ENCODE measurements around the gene TYK2. TPM values are rescaled to one million over a fixed set of nuclear protein-coding genes. Genes with fewer than 3 reads are reported as not detected.
A peak's percentile ranks its signal among the peaks of the same experiment; 100 is the strongest.

The TYK2 gene
- total and polyA plus RNA-seq, 9 of the 15 experiments (the other 6 are each of a cell fraction or from before 2014, with no cell fraction given): 15.0 to 182 (median 85.9) TPM

DNA sequence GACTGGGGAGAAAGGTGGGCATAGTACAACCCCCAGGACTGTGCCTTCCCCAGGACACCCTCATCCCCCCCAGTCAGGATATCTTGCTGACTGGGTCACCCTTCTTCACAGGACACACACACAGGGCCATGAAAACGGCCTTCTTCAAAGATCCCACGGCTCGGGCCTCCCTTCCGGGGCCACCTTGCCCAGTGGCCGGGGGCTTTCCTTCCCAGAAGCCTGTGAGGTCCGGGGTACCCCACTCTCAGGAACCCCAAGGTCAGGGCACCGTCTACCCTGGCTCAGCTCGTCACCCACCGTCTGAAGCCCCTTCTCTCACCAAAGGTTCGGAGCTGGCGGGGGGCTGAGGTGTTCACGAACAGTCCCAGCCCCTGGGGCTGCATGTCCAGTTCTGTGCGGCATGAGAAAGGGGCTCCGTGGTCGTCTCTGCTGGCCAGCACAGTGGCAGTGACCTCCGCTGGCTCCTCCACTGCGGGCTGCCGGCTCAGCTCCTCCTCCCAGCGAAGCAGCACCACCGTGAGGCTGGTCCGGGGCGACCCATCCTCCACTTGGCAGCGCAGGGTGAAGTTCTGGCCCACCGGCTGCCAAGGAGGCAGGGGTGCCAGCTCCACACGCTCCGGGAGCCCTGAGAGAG, 44.9 kb downstream of the TYK2 start (continued):
- TF ChIP-seq, protein P1, sequence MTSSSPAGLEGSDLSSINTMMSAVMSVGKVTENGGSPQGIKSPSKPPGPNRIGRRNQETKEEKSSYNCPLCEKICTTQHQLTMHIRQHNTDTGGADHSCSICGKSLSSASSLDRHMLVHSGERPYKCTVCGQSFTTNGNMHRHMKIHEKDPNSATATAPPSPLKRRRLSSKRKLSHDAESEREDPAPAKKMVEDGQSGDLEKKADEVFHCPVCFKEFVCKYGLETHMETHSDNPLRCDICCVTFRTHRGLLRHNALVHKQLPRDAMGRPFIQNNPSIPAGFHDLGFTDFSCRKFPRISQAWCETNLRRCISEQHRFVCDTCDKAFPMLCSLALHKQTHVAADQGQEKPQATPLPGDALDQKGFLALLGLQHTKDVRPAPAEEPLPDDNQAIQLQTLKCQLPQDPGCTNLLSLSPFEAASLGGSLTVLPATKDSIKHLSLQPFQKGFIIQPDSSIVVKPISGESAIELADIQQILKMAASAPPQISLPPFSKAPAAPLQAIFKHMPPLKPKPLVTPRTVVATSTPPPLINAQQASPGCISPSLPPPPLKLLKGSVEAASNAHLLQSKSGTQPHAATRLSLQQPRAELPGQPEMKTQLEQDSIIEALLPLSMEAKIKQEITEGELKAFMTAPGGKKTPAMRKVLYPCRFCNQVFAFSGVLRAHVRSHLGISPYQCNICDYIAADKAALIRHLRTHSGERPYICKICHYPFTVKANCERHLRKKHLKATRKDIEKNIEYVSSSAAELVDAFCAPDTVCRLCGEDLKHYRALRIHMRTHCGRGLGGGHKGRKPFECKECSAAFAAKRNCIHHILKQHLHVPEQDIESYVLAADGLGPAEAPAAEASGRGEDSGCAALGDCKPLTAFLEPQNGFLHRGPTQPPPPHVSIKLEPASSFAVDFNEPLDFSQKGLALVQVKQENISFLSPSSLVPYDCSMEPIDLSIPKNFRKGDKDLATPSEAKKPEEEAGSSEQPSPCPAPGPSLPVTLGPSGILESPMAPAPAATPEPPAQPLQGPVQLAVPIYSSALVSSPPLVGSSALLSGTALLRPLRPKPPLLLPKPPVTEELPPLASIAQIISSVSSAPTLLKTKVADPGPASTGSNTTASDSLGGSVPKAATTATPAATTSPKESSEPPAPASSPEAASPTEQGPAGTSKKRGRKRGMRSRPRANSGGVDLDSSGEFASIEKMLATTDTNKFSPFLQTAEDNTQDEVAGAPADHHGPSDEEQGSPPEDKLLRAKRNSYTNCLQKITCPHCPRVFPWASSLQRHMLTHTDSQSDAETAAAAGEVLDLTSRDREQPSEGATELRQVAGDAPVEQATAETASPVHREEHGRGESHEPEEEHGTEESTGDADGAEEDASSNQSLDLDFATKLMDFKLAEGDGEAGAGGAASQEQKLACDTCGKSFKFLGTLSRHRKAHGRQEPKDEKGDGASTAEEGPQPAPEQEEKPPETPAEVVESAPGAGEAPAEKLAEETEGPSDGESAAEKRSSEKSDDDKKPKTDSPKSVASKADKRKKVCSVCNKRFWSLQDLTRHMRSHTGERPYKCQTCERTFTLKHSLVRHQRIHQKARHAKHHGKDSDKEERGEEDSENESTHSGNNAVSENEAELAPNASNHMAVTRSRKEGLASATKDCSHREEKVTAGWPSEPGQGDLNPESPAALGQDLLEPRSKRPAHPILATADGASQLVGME (CRISPR knock-in tag; IDR thresholded peaks at IDR 0.05): no peak
- TF ChIP-seq HINFP (tag; conservative IDR thresholded peaks at IDR 0.05; ENCODE audit: low read depth): no peak
- TF ChIP-seq RB1 (IDR thresholded peaks at IDR 0.05; ENCODE audit: low read depth): no peak
- no peak for TF ChIP-seq RERE (CRISPR knock-in tag; IDR thresholded peaks at IDR 0.05; ENCODE audit: borderline replicate concordance)
- 0 out of 2 replicates have a peak, but pooled peaks have one; percentile 10 for TF ChIP-seq PRMT5 (CRISPR knock-in tag; IDR thresholded peaks at IDR 0.05)
- no peak for TF ChIP-seq ILF3 (IDR thresholded peaks at IDR 0.05; ENCODE audit: borderline replicate concordance)
- no peak for TF ChIP-seq GMEB1 (CRISPR knock-in tag; IDR thresholded peaks at IDR 0.05)
- TF ChIP-seq, protein P2, sequence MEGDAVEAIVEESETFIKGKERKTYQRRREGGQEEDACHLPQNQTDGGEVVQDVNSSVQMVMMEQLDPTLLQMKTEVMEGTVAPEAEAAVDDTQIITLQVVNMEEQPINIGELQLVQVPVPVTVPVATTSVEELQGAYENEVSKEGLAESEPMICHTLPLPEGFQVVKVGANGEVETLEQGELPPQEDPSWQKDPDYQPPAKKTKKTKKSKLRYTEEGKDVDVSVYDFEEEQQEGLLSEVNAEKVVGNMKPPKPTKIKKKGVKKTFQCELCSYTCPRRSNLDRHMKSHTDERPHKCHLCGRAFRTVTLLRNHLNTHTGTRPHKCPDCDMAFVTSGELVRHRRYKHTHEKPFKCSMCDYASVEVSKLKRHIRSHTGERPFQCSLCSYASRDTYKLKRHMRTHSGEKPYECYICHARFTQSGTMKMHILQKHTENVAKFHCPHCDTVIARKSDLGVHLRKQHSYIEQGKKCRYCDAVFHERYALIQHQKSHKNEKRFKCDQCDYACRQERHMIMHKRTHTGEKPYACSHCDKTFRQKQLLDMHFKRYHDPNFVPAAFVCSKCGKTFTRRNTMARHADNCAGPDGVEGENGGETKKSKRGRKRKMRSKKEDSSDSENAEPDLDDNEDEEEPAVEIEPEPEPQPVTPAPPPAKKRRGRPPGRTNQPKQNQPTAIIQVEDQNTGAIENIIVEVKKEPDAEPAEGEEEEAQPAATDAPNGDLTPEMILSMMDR (IDR thresholded peaks at IDR 0.05 in 2 of 3, conservative IDR thresholded peaks at IDR 0.05 in 1 of 3; ENCODE audit: insufficient read depth in 2 of 3, low read depth in 1 of 3, low read length in 3 of 3): peak in 2 of 3 experiments; percentile 32 to 37; a peak in 3 of 6 replicates
- TF ChIP-seq ZNF140 (CRISPR knock-in tag; IDR thresholded peaks at IDR 0.05): no peak
- no peak for TF ChIP-seq NFRKB (IDR thresholded peaks at IDR 0.05; ENCODE audit: low read depth)

Data from K562 (cell line).